Vagina (tissue), 2 donors: ENCODE results near the gene STK32B.

Experiments used
- POLR2A ChIP-seq, 2 donors: fragments of 450-650 bp; IDR thresholded peaks; one replicate each; pipeline ENCODE4 v1.6.1; 2017; ENCODE audit warnings: antibody characterized with exemption in 2 of 2, mild to moderate bottlenecking in 2 of 2, moderate library complexity in 2 of 2
- POLR2AphosphoS5 ChIP-seq, 2 donors: sonication (generic); formaldehyde crosslinking; IDR thresholded peaks; one replicate each; pipeline ENCODE4 v1.9.0; 2017; ENCODE audit warnings: antibody characterized with exemption in 2 of 2, mild to moderate bottlenecking in 2 of 2, low read depth in 1 of 2; ENCODE audit not compliant: insufficient read depth in 1 of 2
- TF ChIP-seq, protein P1 (sequence below), 3 experiments: fragments of 450-650 bp in 2 of 3; fragments of 200-600 bp in 1 of 3; sonication (generic) in 1 of 3; IDR thresholded peaks; one replicate each; pipeline ENCODE4 v1.5.1; 2017 to 2019; ENCODE audit warnings: antibody characterized with exemption in 3 of 3, mild to moderate bottlenecking in 2 of 3, moderate library complexity in 2 of 3

DNA sequence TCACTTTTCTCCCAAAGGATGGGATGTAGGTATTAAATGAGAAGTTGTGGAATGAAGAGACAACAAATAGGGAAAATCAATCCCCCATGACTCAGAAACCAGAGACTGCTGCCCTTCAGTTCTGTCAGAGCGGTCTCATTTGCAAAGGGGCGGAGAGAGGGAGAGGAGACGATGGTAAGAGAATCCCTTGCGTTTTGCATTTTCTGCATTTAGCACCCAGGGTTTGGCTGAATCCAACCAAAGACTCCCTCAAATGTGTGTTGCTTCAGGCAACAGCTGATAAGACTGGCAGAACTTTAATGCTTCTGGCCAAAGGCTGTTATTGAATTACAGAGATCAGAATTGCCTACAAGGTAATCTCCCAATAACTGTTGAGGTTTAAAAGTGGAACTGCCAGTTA, 426.9 kb downstream of the STK32B start:
- TF ChIP-seq, protein P1, sequence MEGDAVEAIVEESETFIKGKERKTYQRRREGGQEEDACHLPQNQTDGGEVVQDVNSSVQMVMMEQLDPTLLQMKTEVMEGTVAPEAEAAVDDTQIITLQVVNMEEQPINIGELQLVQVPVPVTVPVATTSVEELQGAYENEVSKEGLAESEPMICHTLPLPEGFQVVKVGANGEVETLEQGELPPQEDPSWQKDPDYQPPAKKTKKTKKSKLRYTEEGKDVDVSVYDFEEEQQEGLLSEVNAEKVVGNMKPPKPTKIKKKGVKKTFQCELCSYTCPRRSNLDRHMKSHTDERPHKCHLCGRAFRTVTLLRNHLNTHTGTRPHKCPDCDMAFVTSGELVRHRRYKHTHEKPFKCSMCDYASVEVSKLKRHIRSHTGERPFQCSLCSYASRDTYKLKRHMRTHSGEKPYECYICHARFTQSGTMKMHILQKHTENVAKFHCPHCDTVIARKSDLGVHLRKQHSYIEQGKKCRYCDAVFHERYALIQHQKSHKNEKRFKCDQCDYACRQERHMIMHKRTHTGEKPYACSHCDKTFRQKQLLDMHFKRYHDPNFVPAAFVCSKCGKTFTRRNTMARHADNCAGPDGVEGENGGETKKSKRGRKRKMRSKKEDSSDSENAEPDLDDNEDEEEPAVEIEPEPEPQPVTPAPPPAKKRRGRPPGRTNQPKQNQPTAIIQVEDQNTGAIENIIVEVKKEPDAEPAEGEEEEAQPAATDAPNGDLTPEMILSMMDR (IDR thresholded peaks at IDR 0.05) = no peak
- TF ChIP-seq POLR2AphosphoS5 (IDR thresholded peaks at IDR 0.05; ENCODE audit: insufficient read depth in 1 of 2, low read depth in 1 of 2) = no peak
- TF ChIP-seq POLR2A (IDR thresholded peaks at IDR 0.05) = no peak
